CD4-positive, alpha-beta T cell treated with Interferon gamma for 1 hour (primary cell): ENCODE results near the gene THBS1.
A peak's percentile ranks its signal among the peaks of the same experiment; 100 is the strongest.

Experiments
- DNase-seq: peaks from one replicate; pipeline ENCODE4 v3.0.0-alpha.2; 2020

The THBS1 gene

DNA sequence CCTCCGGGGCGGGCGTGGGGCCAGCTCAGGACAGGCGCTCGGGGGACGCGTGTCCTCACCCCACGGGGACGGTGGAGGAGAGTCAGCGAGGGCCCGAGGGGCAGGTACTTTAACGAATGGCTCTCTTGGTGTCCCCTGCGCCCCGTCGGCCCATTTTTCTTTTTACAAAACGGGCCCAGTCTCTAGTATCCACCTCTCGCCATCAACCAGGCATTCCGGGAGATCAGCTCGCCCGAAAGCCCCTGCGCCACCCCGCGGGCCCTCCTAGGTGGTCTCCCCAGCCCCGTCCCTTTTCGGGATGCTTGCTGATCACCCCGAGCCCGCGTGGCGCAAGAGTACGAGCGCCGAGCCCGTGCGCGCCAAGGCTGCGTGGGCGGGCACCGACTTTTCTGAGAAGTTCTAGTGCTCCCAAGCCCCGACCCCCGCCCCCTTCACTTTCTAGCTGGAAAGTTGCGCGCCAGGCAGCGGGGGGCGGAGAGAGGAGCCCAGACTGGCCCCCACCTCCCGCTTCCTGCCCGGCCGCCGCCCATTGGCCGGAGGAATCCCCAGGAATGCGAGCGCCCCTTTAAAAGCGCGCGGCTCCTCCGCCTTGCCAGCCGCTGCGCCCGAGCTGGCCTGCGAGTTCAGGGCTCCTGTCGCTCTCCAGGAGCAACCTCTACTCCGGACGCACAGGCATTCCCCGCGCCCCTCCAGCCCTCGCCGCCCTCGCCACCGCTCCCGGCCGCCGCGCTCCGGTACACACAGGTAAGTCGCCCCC is at the start of gene THBS1:
Gene THBS1 (plus strand): TSS at position 595 of the 757 bp plus-strand sequence. CDS start 779 bp downstream, outside the sequence.
- DNase-seq, result peak; percentile 2

DNA sequence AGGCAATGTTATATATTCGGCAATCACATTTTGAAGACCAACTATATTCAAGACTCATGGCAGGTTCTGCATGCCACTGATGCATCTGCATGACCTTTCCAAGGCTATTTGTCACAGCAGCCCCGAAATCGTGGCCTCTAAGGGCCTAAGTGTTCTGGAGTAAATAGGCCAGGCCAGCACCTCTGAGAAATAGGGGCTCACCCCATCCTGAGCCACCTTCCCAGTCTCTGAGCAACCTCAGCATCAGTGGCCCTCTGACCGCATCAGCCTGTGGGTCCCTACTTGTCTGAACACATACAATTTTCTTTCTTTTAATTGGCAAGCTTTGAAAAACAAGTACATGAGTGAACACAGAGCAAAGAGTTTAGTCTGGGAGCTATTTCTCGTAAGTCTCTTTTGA is 45.9 kb upstream of the THBS1 start:
- no peak for DNase-seq

- DNase-seq, result no peak
These were observed 45.4 kb upstream of the THBS1 start for GRCh38 chr15:39535466-39535865.

DNA sequence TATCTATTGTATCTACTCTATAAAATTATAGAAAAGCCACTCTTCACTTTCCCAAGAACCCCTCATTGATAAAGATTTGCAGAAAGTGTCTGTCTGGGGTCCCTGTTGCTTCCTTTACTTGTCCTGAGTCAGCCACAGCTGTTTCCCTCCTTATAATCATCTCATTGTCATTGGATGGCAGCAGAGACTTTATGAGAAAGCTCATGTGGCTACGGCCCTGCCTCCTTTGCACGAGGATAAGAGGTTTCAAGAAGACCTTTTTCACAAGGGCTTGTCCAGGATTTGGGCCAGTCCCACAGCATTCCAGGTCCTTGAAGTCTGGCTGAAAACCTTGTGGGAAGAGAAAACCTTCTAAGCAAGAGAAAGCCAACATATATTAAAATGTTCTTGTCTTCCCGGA is 41.9 kb upstream of the THBS1 start:
- no peak for DNase-seq

DNA sequence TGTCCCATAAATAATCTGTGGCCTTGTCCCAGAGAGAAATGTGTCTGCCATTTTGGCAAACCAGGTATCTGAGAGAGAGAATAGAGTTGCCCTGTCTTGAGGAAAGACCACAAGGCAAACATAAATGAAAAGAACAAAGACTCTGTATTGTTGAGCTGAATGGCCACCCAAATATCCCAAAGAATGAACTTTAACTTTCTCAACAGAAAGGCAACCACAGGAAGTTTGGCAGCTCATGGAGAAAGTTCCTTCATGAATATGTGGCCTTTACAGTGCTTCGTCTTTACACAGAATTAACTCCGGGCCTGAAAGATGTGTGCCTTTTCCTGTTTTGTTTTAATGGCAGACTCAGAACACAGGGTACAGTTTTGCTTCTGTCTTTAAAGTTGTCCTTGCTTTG is 41.4 kb upstream of the THBS1 start:
- no peak for DNase-seq

DNA sequence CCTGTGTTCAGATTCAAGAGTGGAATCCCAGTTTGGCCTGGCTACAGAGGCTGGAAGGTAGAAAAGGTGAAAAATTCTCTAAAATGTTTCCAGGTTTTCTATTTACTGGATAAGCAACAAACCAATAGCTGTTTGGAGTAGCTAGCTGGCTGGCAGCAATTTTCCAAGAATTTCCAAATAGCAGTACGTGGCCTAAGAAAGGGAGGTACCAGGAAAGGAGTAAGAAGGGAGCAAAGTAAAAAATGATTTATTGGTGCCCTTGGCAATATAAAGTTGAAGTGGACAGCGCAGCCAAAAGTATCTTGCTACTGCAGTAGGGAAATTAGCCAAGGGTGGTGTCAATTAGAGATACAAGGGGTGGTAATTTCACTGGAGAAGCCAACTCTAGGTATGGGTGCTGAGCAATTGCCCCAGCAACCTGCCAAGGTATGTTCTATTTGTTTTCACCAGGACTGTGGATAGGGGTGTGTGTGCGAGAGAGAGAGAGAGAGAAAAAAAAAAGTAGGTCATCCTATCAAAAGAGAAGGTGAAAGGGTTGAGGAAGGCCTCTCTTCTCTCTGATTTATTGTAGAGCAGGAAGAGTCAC is 40.8 kb upstream of the THBS1 start:
- DNase-seq, result no peak

- DNase-seq, result no peak
These were observed 38.4 kb upstream of the THBS1 start for GRCh38 chr15:39542385-39543065.

GRCh38 chr15:39543651-39544050 is 37.2 kb upstream of the THBS1 start:
- DNase-seq, result no peak

GRCh38 chr15:39546842-39547241 is 34.0 kb upstream of the THBS1 start:
- DNase-seq, result no peak

DNA sequence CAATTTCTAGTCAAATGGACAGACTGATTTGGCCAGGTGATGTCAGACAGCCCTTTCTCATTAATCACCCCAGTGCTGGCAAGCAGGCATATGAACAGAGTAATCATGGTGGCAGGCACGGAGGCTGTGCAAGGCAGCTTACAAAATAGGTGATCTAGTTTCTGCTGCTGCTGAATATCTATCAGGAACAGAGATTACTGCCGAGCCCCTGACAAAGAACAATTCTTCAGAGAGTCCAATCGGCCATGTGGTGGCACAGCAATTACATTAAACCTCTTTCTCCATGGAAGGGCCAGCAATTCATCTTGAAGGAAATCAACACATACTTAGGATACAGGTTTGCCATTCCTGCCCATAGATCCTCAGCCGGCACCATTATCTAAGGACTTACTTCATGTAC is 32.3 kb upstream of the THBS1 start:
- DNase-seq, result no peak

DNA sequence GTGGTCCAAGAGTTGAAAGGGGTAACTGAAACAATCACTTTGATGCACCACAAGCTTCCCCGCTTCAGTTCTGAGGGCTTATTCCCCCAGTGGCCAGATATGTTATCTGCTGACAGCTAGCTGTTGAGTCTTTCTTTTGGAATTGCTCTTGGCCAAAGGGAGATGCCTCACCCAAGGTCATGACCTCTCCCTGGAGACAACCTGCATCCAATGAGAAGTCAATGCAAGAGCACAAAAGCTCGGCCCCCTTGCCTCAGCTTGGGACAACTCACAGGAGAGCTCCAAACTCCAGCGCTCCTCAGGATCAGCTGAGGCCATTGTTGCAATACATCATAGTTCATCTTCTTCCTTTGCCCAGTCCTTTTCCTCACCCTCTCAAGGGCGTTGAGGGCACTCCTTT is 31.0 kb upstream of the THBS1 start:
- DNase-seq, result no peak

- DNase-seq, result no peak
These were observed 29.4 kb upstream of the THBS1 start for GRCh38 chr15:39551476-39551875.

DNA sequence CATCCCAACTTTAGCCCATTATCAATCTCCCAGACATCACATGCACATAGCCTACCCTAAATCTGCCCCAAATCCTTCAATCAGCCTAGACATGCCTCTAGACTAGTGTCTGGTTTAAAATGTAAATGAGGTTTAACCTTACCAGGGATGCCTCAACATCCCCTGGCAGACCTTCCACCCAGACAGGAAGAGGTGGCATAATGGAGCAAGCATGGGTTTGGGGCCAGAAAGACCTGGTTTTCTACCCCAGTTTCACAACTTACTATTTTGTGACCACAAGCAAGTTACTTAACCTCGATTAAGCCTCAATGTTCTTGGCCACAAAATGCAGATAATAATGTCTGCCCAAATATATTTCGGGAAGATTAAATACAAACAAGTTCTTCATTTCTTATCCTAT is 28.3 kb upstream of the THBS1 start:
- no peak for DNase-seq

DNA sequence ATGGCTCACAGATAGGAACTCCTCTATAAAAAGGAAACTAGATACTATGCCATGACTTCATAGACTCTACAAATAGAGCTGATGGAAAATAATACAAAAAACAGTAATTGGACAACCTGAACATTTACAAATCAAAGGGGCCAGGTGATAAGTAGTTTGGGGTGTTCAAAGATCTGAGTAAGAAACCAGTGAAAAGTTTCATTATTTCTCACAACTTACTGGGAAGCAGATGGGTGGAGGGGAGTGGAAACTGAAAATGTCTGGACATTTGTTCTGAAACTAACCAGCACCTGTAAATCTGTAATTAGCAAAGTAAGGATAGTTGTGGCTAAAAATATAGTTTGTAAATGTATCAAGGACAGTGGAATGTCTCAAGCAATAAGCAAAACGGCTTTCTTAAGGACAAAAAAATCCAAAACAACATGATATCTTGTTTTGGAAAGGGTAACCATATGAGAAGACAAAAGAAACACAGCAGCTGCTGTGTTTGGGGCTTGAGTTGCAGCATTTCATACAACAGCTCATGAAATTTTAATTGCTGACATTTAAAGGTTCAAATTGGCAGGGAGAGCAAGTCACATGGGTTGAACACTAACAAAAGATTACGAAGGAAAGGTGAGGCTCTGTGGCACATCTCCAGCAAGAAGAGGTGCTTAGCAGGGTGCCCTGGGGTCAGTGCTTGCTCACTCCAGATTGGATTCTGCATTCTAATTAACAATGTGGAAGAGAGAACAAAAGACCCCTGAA is 26.8 kb upstream of the THBS1 start:
- no peak for DNase-seq

GRCh38 chr15:39554746-39555387 is 26.0 kb upstream of the THBS1 start:
- no peak for DNase-seq

GRCh38 chr15:39555885-39556284 is 25.0 kb upstream of the THBS1 start:
- DNase-seq, result no peak

DNA sequence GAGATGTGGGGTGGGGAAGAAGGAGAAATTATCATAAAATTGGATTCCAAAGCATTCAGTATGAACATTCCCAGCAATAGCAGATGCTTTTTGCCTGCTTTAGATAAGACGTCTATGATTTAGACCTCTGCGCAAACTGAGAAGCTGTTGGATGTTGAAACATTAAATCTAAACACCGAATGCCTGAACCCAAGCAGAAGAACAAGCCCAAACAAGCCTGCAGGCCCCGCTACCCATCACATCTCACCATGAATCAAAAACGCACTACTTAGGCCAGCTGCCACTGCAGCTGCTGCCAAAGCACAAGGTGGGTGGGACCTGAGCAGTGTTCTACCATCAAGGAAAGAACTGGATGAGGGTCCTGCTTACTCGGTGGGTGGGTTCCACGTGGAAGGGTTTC is 24.4 kb upstream of the THBS1 start:
- no peak for DNase-seq

GRCh38 chr15:39558421-39558820 is 22.5 kb upstream of the THBS1 start:
- DNase-seq, result no peak

DNA sequence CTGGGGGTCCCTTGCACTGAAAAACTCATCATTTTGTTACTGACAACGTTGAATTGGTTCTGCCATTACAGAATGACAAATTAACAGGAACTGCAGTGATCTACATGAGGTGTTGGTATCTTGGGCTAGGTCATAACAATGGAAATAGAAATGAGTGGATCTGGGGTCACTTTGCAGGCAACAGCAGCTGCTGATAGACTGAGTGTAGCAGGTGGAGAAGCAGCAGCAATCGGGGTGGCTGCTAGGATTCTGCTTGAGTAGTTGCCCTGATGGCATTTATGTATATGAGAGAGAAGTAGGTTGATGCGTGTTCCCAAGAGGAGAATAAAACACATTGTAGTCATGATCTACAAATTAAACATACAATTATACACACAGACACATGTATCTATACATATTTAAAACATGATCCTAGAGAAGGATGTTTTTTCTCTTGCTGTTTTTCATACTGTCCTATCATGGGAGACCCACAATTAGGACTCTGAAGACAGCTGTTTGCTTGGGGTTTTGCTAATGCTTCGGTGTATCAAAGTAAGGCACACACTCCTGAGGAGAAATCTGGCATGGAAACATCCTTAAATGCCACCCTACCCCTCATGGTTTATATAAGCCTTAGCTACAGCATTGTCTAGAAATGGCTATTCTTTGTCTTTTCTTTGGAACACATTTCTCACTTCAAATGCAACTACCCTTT is 15.8 kb upstream of the THBS1 start:
- DNase-seq, result no peak

GRCh38 chr15:39565851-39566250 is 15.0 kb upstream of the THBS1 start:
- DNase-seq, result no peak

- no peak for DNase-seq
These were observed 7.6 kb upstream of the THBS1 start for GRCh38 chr15:39573287-39573686.

DNA sequence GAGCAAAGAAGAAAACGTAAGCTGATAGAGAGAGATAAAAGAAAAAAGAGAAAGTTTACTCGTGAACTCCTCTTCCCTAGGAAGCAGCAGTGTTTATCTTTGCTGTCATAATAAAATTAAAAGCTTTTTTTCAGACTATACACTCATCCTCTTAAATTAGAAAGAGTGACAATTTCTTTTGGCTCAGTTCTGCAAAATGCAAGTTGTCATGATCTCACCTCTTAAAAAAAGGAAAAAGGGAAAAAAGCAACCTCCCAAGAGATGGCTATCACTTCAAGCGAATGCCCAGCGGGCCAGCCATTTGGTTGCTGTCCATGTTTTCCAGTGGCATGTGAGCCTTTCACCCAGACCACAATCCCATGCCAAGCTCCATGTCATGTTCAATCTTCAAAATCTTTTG is 7.0 kb upstream of the THBS1 start:
- DNase-seq, result no peak
